IPS-15b (cell line): ENCODE results near the gene NUDT13.
"Not testable (repeated sequence)": the region's sequence is repeated elsewhere in the genome, so short reads cannot be mapped to it uniquely, and the experiment has no call there.

Experiments used
- H3K27me3 ChIP-seq: one replicate; pipeline ENCODE4 v1.6.1; 2013; ENCODE audit warnings: low read length; ENCODE audit not compliant: control insufficient read depth, insufficient read depth
- H3K36me3 ChIP-seq: one replicate; pipeline ENCODE4 v1.6.1; 2013; ENCODE audit warnings: low read length; ENCODE audit not compliant: control insufficient read depth, insufficient read depth
- H3K4me1 ChIP-seq: one replicate; pipeline ENCODE4 v1.6.1; 2013; ENCODE audit warnings: mild to moderate bottlenecking, low read length; ENCODE audit not compliant: control insufficient read depth, insufficient read depth
- H3K4me3 ChIP-seq: one replicate; pipeline ENCODE4 v1.5.1; 2013; ENCODE audit warnings: low read depth, low read length
- H3K9ac ChIP-seq: one replicate; pipeline ENCODE4 v1.6.1; 2013; ENCODE audit warnings: low read depth, mild to moderate bottlenecking, low read length
- H3K9me3 ChIP-seq: one replicate; pipeline ENCODE4 v1.6.1; 2013; ENCODE audit warnings: mild to moderate bottlenecking, low read length; ENCODE audit not compliant: control insufficient read depth, insufficient read depth

Gene NUDT13

GRCh38 chr10:73112032-73112431 is 1.8 kb downstream of the NUDT13 start:
- not testable (repeated sequence) for H3K4me3 ChIP-seq, H3K36me3 ChIP-seq, H3K27me3 ChIP-seq, H3K4me1 ChIP-seq, H3K9me3 ChIP-seq, H3K9ac ChIP-seq

- H3K9ac ChIP-seq = no peak overlapping the region
- no peaks in the 10 kb centered on the region for H3K36me3 ChIP-seq
- H3K27me3 ChIP-seq = no peaks in the 10 kb centered on the region
- H3K9me3 ChIP-seq = no peaks in the 10 kb centered on the region
- H3K4me3 ChIP-seq = no peak overlapping the region
- H3K4me1 ChIP-seq = peaks cover 7% of the 10 kb centered on the region
These were observed 3.3 kb downstream of the NUDT13 start for GRCh38 chr10:73113551-73113950.

- no peaks in the 10 kb centered on the region for H3K9me3 ChIP-seq
- H3K9ac ChIP-seq = no peak overlapping the region
- H3K36me3 ChIP-seq = no peaks in the 10 kb centered on the region
- no peaks in the 10 kb centered on the region for H3K27me3 ChIP-seq
- H3K4me1 ChIP-seq = peaks cover 7% of the 10 kb centered on the region
- H3K4me3 ChIP-seq = no peak overlapping the region
These were observed 5.8 kb downstream of the NUDT13 start for GRCh38 chr10:73116017-73116416.

GRCh38 chr10:73117976-73118743 is 7.9 kb downstream of the NUDT13 start:
- Histone ChIP-seq H3K4me3 (no peak overlapping the region), H3K9ac (no peak overlapping the region), H3K9me3 (no peaks in the 10 kb centered on the region), H3K27me3 (no peaks in the 10 kb centered on the region), H3K4me1 (peaks cover 3% of the 10 kb centered on the region), H3K36me3 (no peaks in the 10 kb centered on the region)

GRCh38 chr10:73119457-73119856 is 9.2 kb downstream of the NUDT13 start:
- Histone ChIP-seq H3K4me3 (no peak overlapping the region), H3K9ac (no peak overlapping the region), H3K9me3 (no peaks in the 10 kb centered on the region), H3K27me3 (no peaks in the 10 kb centered on the region), H3K4me1 (peaks cover 3% of the 10 kb centered on the region), H3K36me3 (peaks cover 4% of the 10 kb centered on the region)

- no peak overlapping the region for H3K9ac ChIP-seq
- peaks cover 3% of the 10 kb centered on the region for H3K4me1 ChIP-seq
- H3K27me3 ChIP-seq = no peaks in the 10 kb centered on the region
- peaks cover 4% of the 10 kb centered on the region for H3K36me3 ChIP-seq
- no peak overlapping the region for H3K4me3 ChIP-seq
- H3K9me3 ChIP-seq = no peaks in the 10 kb centered on the region
These were observed 9.7 kb downstream of the NUDT13 start for GRCh38 chr10:73119952-73120351.

- peaks cover 7% of the 10 kb centered on the region for H3K36me3 ChIP-seq
- no peaks in the 10 kb centered on the region for H3K27me3 ChIP-seq
- no peaks in the 10 kb centered on the region for H3K9me3 ChIP-seq
These were observed 16.1 kb downstream of the NUDT13 start for GRCh38 chr10:73126343-73126742.

GRCh38 chr10:73131301-73131700 is 21.0 kb downstream of the NUDT13 start:
- H3K9ac ChIP-seq = no peak overlapping the region
- no peaks in the 10 kb centered on the region for H3K4me1 ChIP-seq
- no peaks in the 10 kb centered on the region for H3K27me3 ChIP-seq
- H3K4me3 ChIP-seq = no peak overlapping the region
- H3K36me3 ChIP-seq = peaks cover 11% of the 10 kb centered on the region
- no peaks in the 10 kb centered on the region for H3K9me3 ChIP-seq

More at GRCh38 chr10:73126343-73126742, 16.1 kb downstream of the NUDT13 start:
- H3K4me1 ChIP-seq = no peaks in the 10 kb centered on the region
- no peak overlapping the region for H3K9ac ChIP-seq
- no peak overlapping the region for H3K4me3 ChIP-seq

GRCh38 chr10:73131913-73132686 is 21.8 kb downstream of the NUDT13 start:
- Histone ChIP-seq H3K9me3 (no peaks in the 10 kb centered on the region), H3K4me1 (no peaks in the 10 kb centered on the region), H3K27me3 (no peaks in the 10 kb centered on the region), H3K9ac (no peak overlapping the region), H3K36me3 (peaks cover 14% of the 10 kb centered on the region), H3K4me3 (no peak overlapping the region)

GRCh38 chr10:73134727-73135126 is 24.5 kb downstream of the NUDT13 start:
- Histone ChIP-seq H3K4me3 (no peak overlapping the region), H3K9ac (no peak overlapping the region), H3K36me3 (peaks cover 14% of the 10 kb centered on the region), H3K4me1 (no peaks in the 10 kb centered on the region), H3K9me3 (no peaks in the 10 kb centered on the region), H3K27me3 (no peaks in the 10 kb centered on the region)

- Histone ChIP-seq H3K36me3 (peaks cover 16% of the 10 kb centered on the region), H3K4me3 (no peak overlapping the region), H3K27me3 (no peaks in the 10 kb centered on the region), H3K9me3 (no peaks in the 10 kb centered on the region), H3K4me1 (no peaks in the 10 kb centered on the region), H3K9ac (no peak overlapping the region)
These were observed 26.4 kb downstream of the NUDT13 start for GRCh38 chr10:73136627-73137026.

GRCh38 chr10:73139251-73139650 is 29.0 kb downstream of the NUDT13 start:
- Histone ChIP-seq H3K9ac (no peak overlapping the region), H3K9me3 (no peaks in the 10 kb centered on the region), H3K36me3 (peaks cover 15% of the 10 kb centered on the region), H3K4me1 (no peaks in the 10 kb centered on the region), H3K4me3 (no peak overlapping the region), H3K27me3 (no peaks in the 10 kb centered on the region)
